Left ventricle myocardium inferior (tissue), 1 donor: ENCODE data around the gene RBP3. TPM values are rescaled to one million over a fixed set of nuclear protein-coding genes. Genes with fewer than 3 reads are reported as not detected.

Experiments used
- DNase-seq: peaks from one replicate; pipeline ENCODE4 v3.0.0-alpha.2; 2020
- H3K27ac ChIP-seq: fragments of 200-600 bp; replicated peaks from 2 replicates; pipeline ENCODE4 v1.8.0; 2021
- H3K27me3 ChIP-seq: fragments of 200-600 bp; 2 replicates; pipeline ENCODE4 v1.8.0; 2021; ENCODE audit warnings: low read depth
- H3K36me3 ChIP-seq: fragments of 200-600 bp; 2 replicates; pipeline ENCODE4 v1.8.0; 2021
- H3K4me1 ChIP-seq: fragments of 200-600 bp; 2 replicates; pipeline ENCODE4 v1.8.0; 2021
- H3K4me3 ChIP-seq: fragments of 200-600 bp; 2 replicates; pipeline ENCODE4 v1.8.0; 2021; ENCODE audit warnings: mild to moderate bottlenecking, moderate library complexity
- H3K9me3 ChIP-seq: fragments of 200-600 bp; replicated peaks from 2 replicates; pipeline ENCODE4 v1.8.0; 2021
- CTCF ChIP-seq: fragments of 200-600 bp; IDR thresholded peaks from 2 replicates; pipeline ENCODE4 v1.8.0; 2021; ENCODE audit warnings: antibody characterized with exemption, mild to moderate bottlenecking, borderline replicate concordance
- intact Hi-C: fragments of 100-400 bp; cut with micrococcal nuclease; formaldehyde crosslinking; loops from one replicate; pipeline ENCODE4 v1.11.0; 2022
- total RNA-seq: library from RNA; stranded (reverse); fragmentation: NEBNext Ultra II Directional; extraction: Animal tissue kit (Norgen Biotek cat#: 25700); gene quantifications from one replicate; pipeline ENCODE4 v1.2.1, GENCODE V29; 2021
- donor health status: DM: no; HTN: yes; CAD: no; lungs with severe emphysema.

Gene RBP3
- total RNA-seq, 1 donor from 2014 or later: not detected

GRCh38 chr10:47405857-47406547 is 57.8 kb downstream of the RBP3 start:
- no peaks in the 10 kb centered on the region for H3K36me3 ChIP-seq
- no peak overlapping the region for H3K27ac ChIP-seq
- TF ChIP-seq CTCF: no peak

GRCh38 chr10:47406548-47406869 is 58.3 kb downstream of the RBP3 start:
- Histone ChIP-seq H3K36me3 (no peaks in the 10 kb centered on the region), H3K27me3 (no peaks in the 10 kb centered on the region), H3K4me3 (no peak overlapping the region), H3K9me3 (no peaks in the 10 kb centered on the region), H3K4me1 (peaks cover 20% of the 10 kb centered on the region), H3K27ac (no peak overlapping the region)
- DNase-seq: no peak
- TF ChIP-seq CTCF: no peak
- intact Hi-C loops: no loop called here

More at GRCh38 chr10:47405857-47406547, 57.8 kb downstream of the RBP3 start:
- no peak overlapping the region for H3K4me3 ChIP-seq
- no peak for DNase-seq
- intact Hi-C loops: no loop called here
- no peaks in the 10 kb centered on the region for H3K9me3 ChIP-seq
- peaks cover 20% of the 10 kb centered on the region for H3K4me1 ChIP-seq
- H3K27me3 ChIP-seq: no peaks in the 10 kb centered on the region

- Histone ChIP-seq H3K36me3 (no peaks in the 10 kb centered on the region), H3K27me3 (peaks cover 3% of the 10 kb centered on the region), H3K4me3 (no peak overlapping the region), H3K9me3 (no peaks in the 10 kb centered on the region), H3K27ac (no peak overlapping the region), H3K4me1 (peaks cover 19% of the 10 kb centered on the region)
- TF ChIP-seq CTCF: no peak
- no peak for DNase-seq
- intact Hi-C loops: no loop called here
Observed at GRCh38 chr10:47406870-47407691, 58.9 kb downstream of the RBP3 start.

Other genes with a start within 250 kb of the RBP3 start
- gene GDF10, start 48.2 kb upstream of the RBP3 start, total RNA-seq: 0.22 TPM
- gene GDF2, start 25.9 kb upstream of the RBP3 start, total RNA-seq: not detected
- gene ZNF488, start 35.9 kb downstream of the RBP3 start, total RNA-seq: 0.05 TPM
- not detected for gene ANXA8, start 135.8 kb downstream of the RBP3 start, total RNA-seq
- not detected for gene FAM25G, start 143.3 kb downstream of the RBP3 start, total RNA-seq
- gene AGAP9, start 175.3 kb downstream of the RBP3 start, total RNA-seq: 1.6 TPM